GM21825 (cell line): ENCODE data around the gene ARHGAP4.

ENCODE experiments used
- ATAC-seq: cut with Tn5 transposase; IDR thresholded peaks from one replicate; pipeline ENCODE4 v1.9.1; 2021; ENCODE audit warnings: mild to moderate bottlenecking, moderate library complexity; ENCODE audit not compliant: unreplicated experiment

Gene ARHGAP4

GRCh38 chrX:153884136-153884535, 41.9 kb downstream of the ARHGAP4 start:
- no peak for ATAC-seq

- no peak for ATAC-seq
These were observed 42.8 kb downstream of the ARHGAP4 start for GRCh38 chrX:153883163-153883843.

GRCh38 chrX:153882557-153882956, 43.5 kb downstream of the ARHGAP4 start:
- no peak for ATAC-seq

GRCh38 chrX:153882086-153882498, 44.0 kb downstream of the ARHGAP4 start:
- ATAC-seq, result no peak

- ATAC-seq, result no peak
These were observed 44.8 kb downstream of the ARHGAP4 start for GRCh38 chrX:153881281-153881680.

- no peak for ATAC-seq
These were observed 45.6 kb downstream of the ARHGAP4 start for GRCh38 chrX:153880440-153880815.

- ATAC-seq, result no peak
These were observed 46.2 kb downstream of the ARHGAP4 start for GRCh38 chrX:153879741-153880439.

GRCh38 chrX:153878969-153879653, 47.0 kb downstream of the ARHGAP4 start:
- no peak for ATAC-seq

- ATAC-seq, result no peak
These were observed 47.7 kb downstream of the ARHGAP4 start for GRCh38 chrX:153878345-153878744.

GRCh38 chrX:153877571-153878261, 48.3 kb downstream of the ARHGAP4 start:
- no peak for ATAC-seq

GRCh38 chrX:153876112-153876491, 50.0 kb downstream of the ARHGAP4 start:
- ATAC-seq, result no peak

GRCh38 chrX:153875391-153876111, 50.5 kb downstream of the ARHGAP4 start:
- no peak for ATAC-seq

- ATAC-seq, result no peak
These were observed 51.5 kb downstream of the ARHGAP4 start for GRCh38 chrX:153874366-153875125.

GRCh38 chrX:153874085-153874365, 52.0 kb downstream of the ARHGAP4 start:
- ATAC-seq, result no peak

GRCh38 chrX:153873282-153874084, 52.6 kb downstream of the ARHGAP4 start:
- ATAC-seq, result no peak

- no peak for ATAC-seq
These were observed 53.9 kb downstream of the ARHGAP4 start for GRCh38 chrX:153871946-153872878.

- ATAC-seq, result no peak
These were observed 54.6 kb downstream of the ARHGAP4 start for GRCh38 chrX:153871451-153871850.

GRCh38 chrX:153870791-153871360, 55.2 kb downstream of the ARHGAP4 start:
- ATAC-seq, result no peak
